ENCODE measurements around the gene BABAM2. TPM values are rescaled to one million over a fixed set of nuclear protein-coding genes. Genes with fewer than 3 reads are reported as not detected.

The BABAM2 gene
- total RNA-seq, 1 donor from 2014 or later: 43.5 TPM

GRCh38 chr2:28080911-28081310 lies 190.4 kb downstream of the BABAM2 start:
- H3K27me3 Mint-ChIP-seq (ENCODE audit: low read depth): no peaks in the 10 kb centered on the region
- peak in 1 of 2 experiments; percentile 42 for DNase-seq (ENCODE audit: low spot score in 2 of 2, unreplicated experiment in 2 of 2)
- peak overlapping the region; percentile 89 for H3K27ac Mint-ChIP-seq
- no peak overlapping the region for H3K4me3 Mint-ChIP-seq
- H3K4me1 Mint-ChIP-seq: peaks cover 58% of the 10 kb centered on the region
- no peak for TF ChIP-seq CTCF (IDR thresholded peaks at IDR 0.05; ENCODE audit: unreplicated experiment)
- H3K36me3 Mint-ChIP-seq: no peaks in the 10 kb centered on the region
- H3K9me3 Mint-ChIP-seq: no peaks in the 10 kb centered on the region

- Mint-ChIP-seq H3K4me3 (no peak overlapping the region), H3K9me3 (no peaks in the 10 kb centered on the region), H3K27ac (peak overlapping the region; percentile 68), H3K4me1 (peaks cover 69% of the 10 kb centered on the region), H3K27me3 (ENCODE audit: low read depth) (no peaks in the 10 kb centered on the region), H3K36me3 (no peaks in the 10 kb centered on the region)
- no peak for TF ChIP-seq CTCF (IDR thresholded peaks at IDR 0.05; ENCODE audit: unreplicated experiment)
- DNase-seq (ENCODE audit: low spot score in 2 of 2, unreplicated experiment in 2 of 2): no peak
Observed at GRCh38 chr2:28082131-28082530, 191.6 kb downstream of the BABAM2 start.

- Mint-ChIP-seq H3K9me3 (no peaks in the 10 kb centered on the region), H3K4me1 (peaks cover 69% of the 10 kb centered on the region), H3K4me3 (no peak overlapping the region), H3K27ac (no peak overlapping the region), H3K36me3 (no peaks in the 10 kb centered on the region), H3K27me3 (ENCODE audit: low read depth) (no peaks in the 10 kb centered on the region)
- no peak for DNase-seq (ENCODE audit: low spot score in 2 of 2, unreplicated experiment in 2 of 2)
- no peak for TF ChIP-seq CTCF (IDR thresholded peaks at IDR 0.05; ENCODE audit: unreplicated experiment)
Observed at GRCh38 chr2:28083476-28083875, 192.9 kb downstream of the BABAM2 start.

GRCh38 chr2:28084564-28084963 lies 194.0 kb downstream of the BABAM2 start:
- no peak for DNase-seq (ENCODE audit: low spot score in 2 of 2, unreplicated experiment in 2 of 2)
- peak overlapping the region; percentile 82 for H3K27ac Mint-ChIP-seq
- TF ChIP-seq CTCF (IDR thresholded peaks at IDR 0.05; ENCODE audit: unreplicated experiment): no peak
- no peak overlapping the region for H3K4me3 Mint-ChIP-seq
- no peaks in the 10 kb centered on the region for H3K27me3 Mint-ChIP-seq (ENCODE audit: low read depth)
- H3K4me1 Mint-ChIP-seq: peaks cover 68% of the 10 kb centered on the region
- no peaks in the 10 kb centered on the region for H3K9me3 Mint-ChIP-seq
- no peaks in the 10 kb centered on the region for H3K36me3 Mint-ChIP-seq

- TF ChIP-seq CTCF (IDR thresholded peaks at IDR 0.05; ENCODE audit: unreplicated experiment): no peak
- Mint-ChIP-seq H3K4me1 (peaks cover 64% of the 10 kb centered on the region), H3K9me3 (no peaks in the 10 kb centered on the region), H3K4me3 (no peak overlapping the region), H3K36me3 (no peaks in the 10 kb centered on the region), H3K27ac (no peak overlapping the region), H3K27me3 (ENCODE audit: low read depth) (no peaks in the 10 kb centered on the region)
- DNase-seq (ENCODE audit: low spot score in 2 of 2, unreplicated experiment in 2 of 2): no peak
Observed at GRCh38 chr2:28085201-28085600, 194.7 kb downstream of the BABAM2 start.

- H3K27ac Mint-ChIP-seq: no peak overlapping the region
- no peaks in the 10 kb centered on the region for H3K36me3 Mint-ChIP-seq
- no peak for DNase-seq (ENCODE audit: low spot score in 2 of 2, unreplicated experiment in 2 of 2)
- no peaks in the 10 kb centered on the region for H3K27me3 Mint-ChIP-seq (ENCODE audit: low read depth)
- no peak overlapping the region for H3K4me3 Mint-ChIP-seq
- H3K9me3 Mint-ChIP-seq: no peaks in the 10 kb centered on the region
- peaks cover 50% of the 10 kb centered on the region for H3K4me1 Mint-ChIP-seq
- no peak for TF ChIP-seq CTCF (IDR thresholded peaks at IDR 0.05; ENCODE audit: unreplicated experiment)
Observed at GRCh38 chr2:28086611-28087010, 196.1 kb downstream of the BABAM2 start.

Measured in mesothelial cell of epicardium (in vitro differentiated cells).